Measurements from ENCODE around the gene TBCCD1. TPM values are rescaled to one million over a fixed set of nuclear protein-coding genes. Genes with fewer than 3 reads are reported as not detected.

Gene TBCCD1
- total RNA-seq, 2 experiments from 2014 or later: 7.6 to 8.1 TPM

- H3K9me3 ChIP-seq (ENCODE audit: control insufficient read depth in 1 of 2, insufficient read depth in 1 of 2, low read length in 2 of 2): peaks cover 0 to 3% of the 10 kb centered on the region in 2 experiments
- intact Hi-C loops (cut with DNase I, micrococcal nuclease): no loop called here
- Mint-ChIP-seq H3K27me3 (no peaks in the 10 kb centered on the region), H3K9me3 (no peaks in the 10 kb centered on the region), H3K27ac (no peak overlapping the region), H3K4me3 (no peak overlapping the region), H3K36me3 (ENCODE audit: low read depth) (no peaks in the 10 kb centered on the region), H3K4me1 (ENCODE audit: low read depth) (peaks cover 5% of the 10 kb centered on the region)
- TF ChIP-seq CTCF (IDR thresholded peaks at IDR 0.05): no peak
- ATAC-seq (ENCODE audit: poor library complexity): no peak
- H3K27ac ChIP-seq (ENCODE audit: low read depth in 1 of 2, low read length in 2 of 2): no peak overlapping the region
- POLR2A ChIA-PET: no interaction called here
- H3K27me3 ChIP-seq (ENCODE audit: control insufficient read depth in 1 of 2, insufficient read depth in 2 of 2, low read length in 2 of 2): no peaks in the 10 kb centered on the region
- CTCF ChIA-PET: no interaction called here
- no peak overlapping the region for H3K4me3 ChIP-seq (ENCODE audit: low read length)
- DNase-seq: no peak
- H3K36me3 ChIP-seq (ENCODE audit: insufficient read depth, low read length): no peaks in the 10 kb centered on the region
- peaks cover 1% of the 10 kb centered on the region for H3K4me1 ChIP-seq (ENCODE audit: insufficient read depth, low read length)
These were observed 69.5 kb downstream of the TBCCD1 start for GRCh38 chr3:186497608-186498007.

- no peak for DNase-seq
- H3K4me1 Mint-ChIP-seq (ENCODE audit: low read depth): no peaks in the 10 kb centered on the region
- H3K4me3 ChIP-seq (ENCODE audit: low read length): no peak overlapping the region
- no peak overlapping the region for H3K4me3 Mint-ChIP-seq
- H3K27ac Mint-ChIP-seq: no peak overlapping the region
- H3K4me1 ChIP-seq (ENCODE audit: insufficient read depth, low read length): no peaks in the 10 kb centered on the region
- H3K27ac ChIP-seq (ENCODE audit: low read depth in 1 of 2, low read length in 2 of 2): no peak overlapping the region
- ChIA-PET POLR2A (interaction anchor here (0.9 kb wide), 1 partner anchor 23 kb away, joined by 3 read pairs; no protein-coding TSS in a partner anchor), CTCF (no interaction called here)
- no peak for TF ChIP-seq CTCF (IDR thresholded peaks at IDR 0.05)
- no peaks in the 10 kb centered on the region for H3K36me3 Mint-ChIP-seq (ENCODE audit: low read depth)
- no peak for ATAC-seq (ENCODE audit: poor library complexity)
- intact Hi-C loops (cut with DNase I, micrococcal nuclease): no loop called here
- H3K9me3 Mint-ChIP-seq: no peaks in the 10 kb centered on the region
- no peaks in the 10 kb centered on the region for H3K27me3 ChIP-seq (ENCODE audit: control insufficient read depth in 1 of 2, insufficient read depth in 2 of 2, low read length in 2 of 2)
- H3K36me3 ChIP-seq (ENCODE audit: insufficient read depth, low read length): no peaks in the 10 kb centered on the region
- peaks cover 0 to 3% of the 10 kb centered on the region in 2 experiments for H3K9me3 ChIP-seq (ENCODE audit: control insufficient read depth in 1 of 2, insufficient read depth in 1 of 2, low read length in 2 of 2)
- no peaks in the 10 kb centered on the region for H3K27me3 Mint-ChIP-seq
These were observed 70.5 kb downstream of the TBCCD1 start for GRCh38 chr3:186496635-186497034.

Other genes starting within 250 kb of the TBCCD1 start
- gene DGKG, start 205.1 kb downstream of the TBCCD1 start, total RNA-seq: not detected
- 1 to 10 TPM; 1.9 to 2.3 TPM for gene CRYGS, start 23.0 kb downstream of the TBCCD1 start, total RNA-seq
- gene DNAJB11, start 3.4 kb upstream of the TBCCD1 start, total RNA-seq: 10 to 100 TPM; 69.3 to 70.3 TPM
- not detected for gene AHSG, start 45.7 kb upstream of the TBCCD1 start, total RNA-seq
- gene FETUB, start 73.1 kb upstream of the TBCCD1 start, total RNA-seq: not detected
- gene HRG, start 98.7 kb upstream of the TBCCD1 start, total RNA-seq: not detected
- not detected for gene KNG1, start 150.0 kb upstream of the TBCCD1 start, total RNA-seq
- 1,000 to 10,000 TPM; 1,039 to 1,046 TPM for gene EIF4A2, start 216.2 kb upstream of the TBCCD1 start, total RNA-seq
- gene RFC4, start 239.1 kb upstream of the TBCCD1 start, total RNA-seq: 10 to 100 TPM in 1 of 2 experiments, 1 to 10 TPM in 1; 8.6 to 12.6 TPM